ENCODE results near the gene PIK3R2. TPM values are rescaled to one million over a fixed set of nuclear protein-coding genes. Genes with fewer than 3 reads are reported as not detected.

The PIK3R2 gene
- polyA plus RNA-seq, 1 donor (not counting 4 experiments of a cell fraction or from before 2014, with no cell fraction given) = 13.9 TPM

DNA sequence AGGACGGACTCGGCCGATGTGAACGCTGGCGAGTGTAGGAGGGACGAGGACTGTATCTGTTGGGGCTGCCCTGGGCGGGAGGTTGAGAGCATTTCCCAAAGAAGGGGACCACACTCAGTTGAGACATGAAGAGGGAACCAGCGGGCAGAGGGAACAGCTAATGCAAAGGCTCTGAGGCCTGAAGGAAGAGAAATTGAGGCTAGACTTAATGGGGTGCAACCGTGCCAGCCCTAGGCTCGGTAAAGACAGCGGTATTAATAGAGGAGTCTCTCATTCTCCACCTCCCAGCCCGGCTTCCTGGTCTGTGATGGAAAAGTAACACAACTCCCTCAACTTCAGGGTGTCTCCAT, 41.2 kb downstream of the PIK3R2 start:
- no peak overlapping the region for H2AFZ ChIP-seq (ENCODE audit: control insufficient read depth, low read length)
- peak overlapping the region; percentile 83 to 89 (median 86) for H3K4me3 ChIP-seq (ENCODE audit: control insufficient read depth in 2 of 3, extremely low read depth in 1 of 3, insufficient read depth in 2 of 3, low read depth in 1 of 3, low read length in 3 of 3)
- peaks cover 4% of the 10 kb centered on the region for H3K9me1 ChIP-seq (ENCODE audit: control insufficient read depth, extremely low read depth, insufficient read depth, low read length)
- FAIRE-seq (no peak), DNase-seq (ENCODE audit: low read depth, low spot score) (no peak)
- H3K4me2 ChIP-seq (ENCODE audit: control insufficient read depth, extremely low read depth, insufficient read depth, low read depth, low read length) = peak overlapping the region; percentile 98
- TF ChIP-seq, protein P1, sequence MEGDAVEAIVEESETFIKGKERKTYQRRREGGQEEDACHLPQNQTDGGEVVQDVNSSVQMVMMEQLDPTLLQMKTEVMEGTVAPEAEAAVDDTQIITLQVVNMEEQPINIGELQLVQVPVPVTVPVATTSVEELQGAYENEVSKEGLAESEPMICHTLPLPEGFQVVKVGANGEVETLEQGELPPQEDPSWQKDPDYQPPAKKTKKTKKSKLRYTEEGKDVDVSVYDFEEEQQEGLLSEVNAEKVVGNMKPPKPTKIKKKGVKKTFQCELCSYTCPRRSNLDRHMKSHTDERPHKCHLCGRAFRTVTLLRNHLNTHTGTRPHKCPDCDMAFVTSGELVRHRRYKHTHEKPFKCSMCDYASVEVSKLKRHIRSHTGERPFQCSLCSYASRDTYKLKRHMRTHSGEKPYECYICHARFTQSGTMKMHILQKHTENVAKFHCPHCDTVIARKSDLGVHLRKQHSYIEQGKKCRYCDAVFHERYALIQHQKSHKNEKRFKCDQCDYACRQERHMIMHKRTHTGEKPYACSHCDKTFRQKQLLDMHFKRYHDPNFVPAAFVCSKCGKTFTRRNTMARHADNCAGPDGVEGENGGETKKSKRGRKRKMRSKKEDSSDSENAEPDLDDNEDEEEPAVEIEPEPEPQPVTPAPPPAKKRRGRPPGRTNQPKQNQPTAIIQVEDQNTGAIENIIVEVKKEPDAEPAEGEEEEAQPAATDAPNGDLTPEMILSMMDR (optimal IDR thresholded peaks at IDR 0.05 in 1 of 3, IDR thresholded peaks at IDR 0.05 in 1 of 3, conservative IDR thresholded peaks at IDR 0.05 in 1 of 3; ENCODE audit: extremely low read depth in 1 of 3, insufficient read depth in 2 of 3, low read length in 3 of 3) = no peak
- no peak for TF ChIP-seq EZH2 (IDR thresholded peaks at IDR 0.05; ENCODE audit: low read length)
- peak overlapping the region; percentile 82 for H3K9ac ChIP-seq (ENCODE audit: control insufficient read depth, extremely low read depth, insufficient read depth, low read length)
- no peak overlapping the region for H3K27ac ChIP-seq (ENCODE audit: control insufficient read depth, insufficient read depth, low read length)
- no peaks in the 10 kb centered on the region for H3K9me3 ChIP-seq (ENCODE audit: control insufficient read depth, low read depth, low read length)
- H3K27me3 ChIP-seq (ENCODE audit: control insufficient read depth, extremely low read depth, insufficient read depth, low read length) = no peaks in the 10 kb centered on the region
- no peaks in the 10 kb centered on the region for H4K20me1 ChIP-seq (ENCODE audit: control insufficient read depth, extremely low read depth, insufficient read depth, low read length)
- peaks cover 4 to 9% of the 10 kb centered on the region in 2 experiments for H3K36me3 ChIP-seq (ENCODE audit: control insufficient read depth in 2 of 2, extremely low read depth in 1 of 2, insufficient read depth in 2 of 2, low read length in 2 of 2)
- peaks cover 6% of the 10 kb centered on the region for H3K79me2 ChIP-seq (ENCODE audit: control insufficient read depth, insufficient read depth, low read length)
- dilution Hi-C loops (cut with MboI; ENCODE audit: extremely low pct_ligation_motif_present, low sequenced_read_pairs) = no loop called here
- peaks cover 20% of the 10 kb centered on the region for H3K4me1 ChIP-seq (ENCODE audit: control insufficient read depth, extremely low read depth, insufficient read depth, low read length)

DNA sequence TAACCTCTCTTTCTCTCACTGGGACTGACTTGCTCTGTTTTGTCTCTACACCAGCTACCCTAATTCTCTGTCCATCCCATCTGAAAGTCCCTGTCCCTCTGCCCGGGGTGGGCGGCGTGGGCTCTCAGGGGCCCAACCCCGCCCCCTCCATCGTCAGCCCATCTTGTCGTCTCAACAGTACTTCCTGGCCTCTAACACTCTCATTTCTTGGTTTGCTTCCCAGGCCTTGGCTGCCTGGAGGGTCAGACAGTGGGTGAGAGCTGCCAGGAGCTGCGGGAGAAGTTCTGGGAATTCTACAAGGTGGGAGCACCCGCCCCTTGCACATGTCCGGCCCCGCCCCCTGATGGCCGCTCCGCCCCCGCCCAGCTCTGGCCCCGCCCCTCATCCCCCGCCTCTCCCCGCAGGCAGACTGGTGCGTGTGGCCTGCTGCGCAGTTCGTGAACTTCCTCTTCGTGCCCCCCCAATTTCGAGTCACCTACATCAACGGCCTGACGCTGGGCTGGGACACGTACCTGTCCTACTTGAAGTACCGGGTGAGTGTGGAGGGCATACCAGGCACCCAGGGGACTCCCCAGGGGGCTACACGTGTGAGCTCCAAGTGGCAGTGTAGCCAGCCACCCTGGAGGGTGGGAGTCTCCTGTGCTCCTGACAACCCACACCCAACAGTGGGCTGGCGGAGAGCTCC, 41.7 kb downstream of the PIK3R2 start:
- DNase-seq (ENCODE audit: low read depth, low spot score) = no peak
- peak overlapping the region in 2 of 3 experiments; percentile 83 to 89 for H3K4me3 ChIP-seq (ENCODE audit: control insufficient read depth in 2 of 3, extremely low read depth in 1 of 3, insufficient read depth in 2 of 3, low read depth in 1 of 3, low read length in 3 of 3)

More for the DNA sequence above, 41.7 kb downstream of the PIK3R2 start:
- Histone ChIP-seq H3K36me3 (ENCODE audit: control insufficient read depth in 2 of 2, extremely low read depth in 1 of 2, insufficient read depth in 2 of 2, low read length in 2 of 2) (peaks cover 4 to 9% of the 10 kb centered on the region in 2 experiments), H3K9me3 (ENCODE audit: control insufficient read depth, low read depth, low read length) (no peaks in the 10 kb centered on the region), H4K20me1 (ENCODE audit: control insufficient read depth, extremely low read depth, insufficient read depth, low read length) (no peaks in the 10 kb centered on the region), H3K27me3 (ENCODE audit: control insufficient read depth, extremely low read depth, insufficient read depth, low read length) (no peaks in the 10 kb centered on the region), H3K4me2 (ENCODE audit: control insufficient read depth, extremely low read depth, insufficient read depth, low read depth, low read length) (peak overlapping the region; percentile 98), H3K9ac (ENCODE audit: control insufficient read depth, extremely low read depth, insufficient read depth, low read length) (no peak overlapping the region), H3K4me1 (ENCODE audit: control insufficient read depth, extremely low read depth, insufficient read depth, low read length) (peaks cover 20% of the 10 kb centered on the region), H2AFZ (ENCODE audit: control insufficient read depth, low read length) (no peak overlapping the region), H3K27ac (ENCODE audit: control insufficient read depth, insufficient read depth, low read length) (no peak overlapping the region), H3K79me2 (ENCODE audit: control insufficient read depth, insufficient read depth, low read length) (peaks cover 6% of the 10 kb centered on the region), H3K9me1 (ENCODE audit: control insufficient read depth, extremely low read depth, insufficient read depth, low read length) (peaks cover 4% of the 10 kb centered on the region)
- dilution Hi-C loops (cut with MboI; ENCODE audit: extremely low pct_ligation_motif_present, low sequenced_read_pairs) = no loop called here
- no peak for FAIRE-seq
- TF ChIP-seq EZH2 (IDR thresholded peaks at IDR 0.05; ENCODE audit: low read length) = no peak
- TF ChIP-seq, protein P1 (optimal IDR thresholded peaks at IDR 0.05 in 1 of 3, IDR thresholded peaks at IDR 0.05 in 1 of 3, conservative IDR thresholded peaks at IDR 0.05 in 1 of 3; ENCODE audit: extremely low read depth in 1 of 3, insufficient read depth in 2 of 3, low read length in 3 of 3) = no peak

All from keratinocyte (primary cell).